Activated CD4-positive, alpha-beta T cell treated with anti-CD3 and anti-CD28 coated beads, Interleukin-2, amount 50 U/mL, for 24 hours (primary cell): ENCODE data around the gene SNX13.
A peak's percentile ranks its signal among the peaks of the same experiment; 100 is the strongest.

Experiments used
- DNase-seq, 2 donors: peaks; one replicate each; pipeline ENCODE4 v3.0.0-alpha.2; 2020; ENCODE audit warnings: low read depth in 1 of 2, low spot score in 1 of 2

The SNX13 gene, protein sequence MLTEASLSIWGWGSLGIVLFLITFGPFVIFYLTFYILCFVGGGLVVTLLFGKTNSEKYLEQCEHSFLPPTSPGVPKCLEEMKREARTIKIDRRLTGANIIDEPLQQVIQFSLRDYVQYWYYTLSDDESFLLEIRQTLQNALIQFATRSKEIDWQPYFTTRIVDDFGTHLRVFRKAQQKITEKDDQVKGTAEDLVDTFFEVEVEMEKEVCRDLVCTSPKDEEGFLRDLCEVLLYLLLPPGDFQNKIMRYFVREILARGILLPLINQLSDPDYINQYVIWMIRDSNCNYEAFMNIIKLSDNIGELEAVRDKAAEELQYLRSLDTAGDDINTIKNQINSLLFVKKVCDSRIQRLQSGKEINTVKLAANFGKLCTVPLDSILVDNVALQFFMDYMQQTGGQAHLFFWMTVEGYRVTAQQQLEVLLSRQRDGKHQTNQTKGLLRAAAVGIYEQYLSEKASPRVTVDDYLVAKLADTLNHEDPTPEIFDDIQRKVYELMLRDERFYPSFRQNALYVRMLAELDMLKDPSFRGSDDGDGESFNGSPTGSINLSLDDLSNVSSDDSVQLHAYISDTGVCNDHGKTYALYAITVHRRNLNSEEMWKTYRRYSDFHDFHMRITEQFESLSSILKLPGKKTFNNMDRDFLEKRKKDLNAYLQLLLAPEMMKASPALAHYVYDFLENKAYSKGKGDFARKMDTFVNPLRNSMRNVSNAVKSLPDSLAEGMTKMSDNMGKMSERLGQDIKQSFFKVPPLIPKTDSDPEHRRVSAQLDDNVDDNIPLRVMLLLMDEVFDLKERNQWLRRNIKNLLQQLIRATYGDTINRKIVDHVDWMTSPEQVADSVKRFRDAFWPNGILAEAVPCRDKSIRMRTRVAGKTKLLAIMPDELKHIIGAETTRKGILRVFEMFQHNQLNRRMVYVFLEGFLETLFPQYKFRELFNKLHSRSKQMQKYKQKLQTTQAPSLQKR

DNA sequence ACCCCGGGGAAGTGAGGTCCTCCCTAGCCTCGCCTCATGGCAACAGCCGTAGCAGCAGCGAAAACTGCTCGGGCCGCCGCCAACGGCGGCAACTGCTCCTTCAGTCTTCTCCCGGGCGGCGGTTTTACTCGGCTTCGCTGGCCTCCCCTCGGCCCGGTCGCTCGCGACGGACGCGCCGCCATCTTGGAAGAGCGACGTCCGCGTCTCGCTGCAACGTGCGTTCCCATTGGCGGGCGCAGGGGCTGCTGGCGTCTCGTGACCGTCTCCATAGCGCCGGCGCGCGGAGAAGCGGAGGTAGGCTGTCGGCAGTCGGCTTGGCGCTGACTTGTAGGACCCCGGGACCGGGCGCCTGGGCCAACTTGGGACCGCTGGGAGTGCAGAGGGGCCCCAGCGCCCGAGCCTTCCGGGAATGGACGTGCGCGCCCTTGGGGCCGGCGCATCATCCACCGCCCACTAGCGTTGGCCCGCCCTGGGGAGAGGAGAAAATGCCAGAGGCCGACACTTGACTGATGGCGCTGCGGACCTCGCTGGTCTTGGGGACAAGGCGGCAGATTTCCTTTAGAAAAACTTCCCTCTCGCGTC lies at the start of gene SNX13:
Gene SNX13 (minus strand): TSS at position 193 of the 582 bp plus-strand sequence. CDS start 199 bp downstream, outside the sequence.
- DNase-seq = peak; percentile 68 to 81

GRCh38 chr7:17989546-17989945 lies 49.3 kb upstream of the SNX13 start:
- DNase-seq = no peak

DNA sequence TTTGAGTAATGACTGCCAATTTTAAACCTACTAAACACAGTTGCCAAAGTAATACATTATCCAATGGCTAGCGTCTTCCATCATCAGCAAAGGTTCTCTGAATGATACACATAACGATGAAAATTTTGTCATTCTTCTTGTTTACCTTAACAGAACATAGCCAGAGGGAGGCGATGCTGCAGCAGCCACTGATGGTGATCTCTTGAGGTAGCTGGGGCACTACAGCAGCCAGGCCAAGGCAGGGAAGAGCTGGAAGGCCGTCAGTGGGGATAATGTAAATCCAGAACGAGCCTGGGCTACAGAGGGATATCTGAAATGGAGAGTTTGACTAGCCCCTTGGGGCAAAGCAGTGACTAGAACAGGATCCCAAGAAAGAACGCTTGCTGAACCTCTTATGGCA lies 48.6 kb upstream of the SNX13 start:
- DNase-seq = no peak

GRCh38 chr7:17988141-17988540 lies 47.8 kb upstream of the SNX13 start:
- no peak for DNase-seq

- no peak for DNase-seq
Measured at GRCh38 chr7:17986851-17987250, 46.6 kb upstream of the SNX13 start.

- no peak for DNase-seq
Measured at GRCh38 chr7:17985473-17986239, 45.4 kb upstream of the SNX13 start.

GRCh38 chr7:17984288-17984687 lies 44.0 kb upstream of the SNX13 start:
- no peak for DNase-seq

GRCh38 chr7:17983221-17984062 lies 43.1 kb upstream of the SNX13 start:
- no peak for DNase-seq

DNA sequence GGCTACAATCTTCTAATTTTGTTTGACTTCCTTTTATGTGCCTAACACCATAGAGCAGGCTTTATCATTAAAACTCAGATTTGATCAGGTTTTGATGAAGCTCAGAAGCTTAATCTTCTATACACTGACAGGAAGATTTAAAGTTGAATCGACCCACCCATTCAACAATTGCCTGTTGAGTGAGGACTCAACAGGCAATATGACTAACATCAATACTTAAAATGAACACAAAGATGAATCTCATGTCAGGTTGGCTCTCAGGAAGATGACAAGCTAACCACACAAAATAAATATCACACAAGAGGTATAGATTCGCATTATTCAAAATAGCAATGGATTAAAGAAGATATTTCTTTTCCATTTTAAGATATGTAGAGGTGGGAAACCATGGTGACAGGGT lies 36.7 kb upstream of the SNX13 start:
- no peak for DNase-seq

- DNase-seq = no peak
Measured at GRCh38 chr7:17971411-17971810, 31.1 kb upstream of the SNX13 start.

DNA sequence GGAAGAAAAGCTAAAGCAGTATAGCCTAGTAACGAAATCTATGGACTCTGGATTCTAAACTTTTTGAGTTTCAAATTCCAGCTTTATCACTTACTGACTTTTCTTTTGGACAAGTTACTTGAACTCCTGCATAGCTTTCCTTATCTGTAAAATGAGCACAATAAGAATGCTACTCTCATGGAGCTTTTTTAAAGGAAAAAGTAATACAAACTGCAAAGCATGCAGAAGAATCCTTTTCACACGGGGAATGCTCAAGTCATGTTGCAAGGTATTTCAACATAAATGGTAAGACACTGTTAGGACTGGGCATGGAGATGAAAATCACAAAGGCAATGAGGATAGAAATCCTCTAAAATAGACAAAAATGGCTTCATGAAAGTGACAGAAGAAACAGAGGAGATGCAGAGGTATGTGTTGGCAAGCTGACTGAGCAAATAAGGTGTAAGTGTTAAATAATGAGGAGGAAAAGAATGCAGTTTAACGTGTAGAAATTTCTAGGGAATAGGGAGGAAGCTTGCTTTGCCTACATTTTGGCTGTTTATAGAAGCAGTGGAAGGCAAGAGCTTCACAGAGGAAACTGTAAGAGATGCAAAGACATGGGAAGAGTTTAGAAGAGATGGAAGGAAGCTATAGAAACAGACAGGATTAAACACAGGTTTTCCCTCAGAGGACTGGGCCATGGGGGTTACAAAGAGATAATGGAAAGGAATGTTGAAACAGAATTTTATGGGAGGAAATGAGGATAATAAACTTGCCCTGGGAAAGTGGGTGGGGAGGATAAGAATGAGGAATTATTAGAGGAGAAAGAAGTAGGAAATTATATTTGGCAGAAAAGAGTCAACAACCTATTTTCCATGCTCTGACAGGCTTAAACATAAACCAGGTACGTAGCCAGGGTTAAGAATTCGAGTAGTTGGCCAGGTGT lies 28.8 kb upstream of the SNX13 start:
- no peak for DNase-seq

- no peak for DNase-seq
Measured at GRCh38 chr7:17966706-17967105, 26.4 kb upstream of the SNX13 start.

GRCh38 chr7:17965603-17966002 lies 25.3 kb upstream of the SNX13 start:
- no peak for DNase-seq

GRCh38 chr7:17963281-17963680 lies 23.0 kb upstream of the SNX13 start:
- no peak for DNase-seq

- DNase-seq = no peak
Measured at GRCh38 chr7:17962652-17963051, 22.4 kb upstream of the SNX13 start.

GRCh38 chr7:17957871-17958270 lies 17.6 kb upstream of the SNX13 start:
- no peak for DNase-seq

GRCh38 chr7:17952387-17952786 lies 12.1 kb upstream of the SNX13 start:
- no peak for DNase-seq

DNA sequence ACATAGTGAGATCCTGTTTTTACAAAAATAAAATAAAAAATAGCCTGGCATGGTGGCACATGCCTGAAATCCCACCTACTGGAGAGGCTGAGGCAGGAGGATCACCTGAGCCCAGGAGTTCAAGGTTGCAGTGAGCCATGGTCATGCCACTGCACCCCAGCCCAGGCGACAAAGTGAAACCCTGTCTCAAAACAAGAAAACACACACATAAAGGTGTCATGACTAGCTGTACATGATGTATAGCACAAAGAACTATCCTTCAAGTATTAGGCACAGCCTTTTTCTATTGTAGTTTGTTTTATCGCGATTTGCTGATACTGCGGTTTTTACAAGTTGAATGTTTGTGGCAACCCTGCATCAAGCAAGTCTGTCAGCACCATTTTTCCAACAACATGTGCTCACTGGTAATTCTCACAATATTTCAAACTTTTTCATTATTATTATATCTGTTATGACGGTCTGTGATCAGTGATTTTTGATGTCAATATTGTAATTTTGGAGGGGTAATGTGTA lies 11.5 kb upstream of the SNX13 start:
- no peak for DNase-seq
